Neural cell (in vitro differentiated cells): ENCODE data around the gene PSPN. TPM values are rescaled to one million over a fixed set of nuclear protein-coding genes. Genes with fewer than 3 reads are reported as not detected.

Experiments used
- H2AFZ ChIP-seq: fragments of 200-600, 300-800 bp; sonication (generic), shearing (Covaris generic); 2 replicates; pipeline ENCODE4 v1.6.0; 2014; ENCODE audit warnings: low read depth, mild to moderate bottlenecking, antibody characterized with exemption, low read length, moderate library complexity
- H3F3A ChIP-seq: fragments of 200-600 bp; shearing (Covaris generic); 2 replicates; pipeline ENCODE4 v1.6.1; 2016; ENCODE audit warnings: mild to moderate bottlenecking, moderate library complexity, mixed read lengths, antibody characterized with exemption, low read length; ENCODE audit not compliant: insufficient read depth, poor library complexity, severe bottlenecking
- H3K27ac ChIP-seq: fragments of 200-600, 300-800 bp; sonication (generic), shearing (Covaris generic); 2 replicates; pipeline ENCODE4 v1.5.1; 2014; ENCODE audit warnings: mild to moderate bottlenecking, low read length, moderate library complexity
- H3K27me3 ChIP-seq: fragments of 300-800, 200-600 bp; sonication (generic), shearing (Covaris generic); 2 replicates; pipeline ENCODE4 v1.6.0; 2014; ENCODE audit warnings: mild to moderate bottlenecking, low read depth, low read length, moderate library complexity; ENCODE audit not compliant: insufficient read depth
- H3K36me3 ChIP-seq: fragments of 300-800, 200-600 bp; sonication (generic), shearing (Covaris generic); 2 replicates; pipeline ENCODE4 v1.5.1; 2014; ENCODE audit warnings: mild to moderate bottlenecking, antibody characterized with exemption, low read length, moderate library complexity; ENCODE audit not compliant: insufficient read depth
- H3K4me2 ChIP-seq: fragments of 300-800, 200-600 bp; sonication (generic), shearing (Covaris generic); 2 replicates; pipeline ENCODE4 v1.6.0; 2014; ENCODE audit warnings: mild to moderate bottlenecking, low read length
- H3K4me3 ChIP-seq: fragments of 300-800, 200-600 bp; sonication (generic), shearing (Covaris generic); 2 replicates; pipeline ENCODE4 v1.5.1; 2014; ENCODE audit warnings: mild to moderate bottlenecking, low read length, moderate library complexity
- H3K79me2 ChIP-seq: fragments of 200-600 bp; shearing (Covaris generic); replicated peaks from 2 replicates; pipeline ENCODE4 v1.6.0; 2014; ENCODE audit warnings: mild to moderate bottlenecking, low read length, moderate library complexity; ENCODE audit not compliant: insufficient read depth
- H3K9ac ChIP-seq: fragments of 300-800, 200-600 bp; sonication (generic), shearing (Covaris generic); 2 replicates; pipeline ENCODE4 v1.6.1; 2016; ENCODE audit warnings: mild to moderate bottlenecking, low read length, mixed read lengths
- H3K9me2 ChIP-seq: fragments of 200-600 bp; shearing (Covaris generic); 2 replicates; pipeline ENCODE4 v1.6.1; 2016; ENCODE audit warnings: mild to moderate bottlenecking, low read length, mixed read lengths; ENCODE audit not compliant: insufficient read depth
- H3K9me3 ChIP-seq: fragments of 200-600, 300-800 bp; sonication (generic), shearing (Covaris generic); 2 replicates; pipeline ENCODE4 v1.6.1; 2016; ENCODE audit warnings: mild to moderate bottlenecking, mixed run types, low read length, moderate library complexity, mixed read lengths
- H4K20me1 ChIP-seq: fragments of 200-600 bp; shearing (Covaris generic); 2 replicates; pipeline ENCODE4 v1.6.1; 2016; ENCODE audit warnings: mild to moderate bottlenecking, mixed run types; ENCODE audit not compliant: insufficient read depth
- EP300 ChIP-seq: fragments of 450-650 bp; conservative IDR thresholded peaks from 2 replicates; pipeline ENCODE4 v1.6.1; 2014; ENCODE audit warnings: antibody characterized with exemption, mild to moderate bottlenecking, moderate library complexity; ENCODE audit not compliant: poor library complexity, severe bottlenecking
- EZH2 ChIP-seq: fragments of 200-600, 300-800 bp; shearing (Covaris generic), sonication (generic); IDR thresholded peaks from 2 replicates; pipeline ENCODE4 v1.6.1; 2014; ENCODE audit warnings: antibody characterized with exemption, low read length, borderline replicate concordance, mild to moderate bottlenecking; ENCODE audit not compliant: insufficient read depth, poor library complexity, severe bottlenecking
- MXI1 ChIP-seq: fragments of 450-650 bp; conservative IDR thresholded peaks from 2 replicates; pipeline ENCODE4 v1.6.1; 2014; ENCODE audit warnings: antibody characterized with exemption, mild to moderate bottlenecking; ENCODE audit not compliant: poor library complexity, severe bottlenecking
- POLR2AphosphoS5 ChIP-seq: IDR thresholded peaks from 2 replicates; pipeline ENCODE4 v1.6.1; 2012
- RAD21 ChIP-seq: fragments of 450-650 bp; conservative IDR thresholded peaks from 2 replicates; pipeline ENCODE4 v1.6.1; 2014; ENCODE audit warnings: antibody characterized with exemption, mild to moderate bottlenecking, moderate library complexity
- SMC3 ChIP-seq: fragments of 450-650 bp; conservative IDR thresholded peaks from 2 replicates; pipeline ENCODE4 v1.6.1; 2014; ENCODE audit warnings: antibody characterized with exemption, mild to moderate bottlenecking, moderate library complexity; ENCODE audit not compliant: poor library complexity
- TAF1 ChIP-seq: IDR thresholded peaks from 2 replicates; pipeline ENCODE4 v1.6.1; 2012; ENCODE audit warnings: low read depth
- polyA plus RNA-seq: library from polyadenylated mRNA; depleted of rRNA; stranded (reverse); fragments of >200 nt; gene quantifications from 2 replicates; pipeline ENCODE4 v1.2.3, GENCODE V29; 2014
- TF ChIP-seq, protein P1 (sequence below): fragments of 450-650 bp; IDR thresholded peaks from 2 replicates; pipeline ENCODE4 v1.5.1; 2014; ENCODE audit warnings: antibody characterized with exemption, mild to moderate bottlenecking, moderate library complexity; ENCODE audit not compliant: poor library complexity, severe bottlenecking
- TF ChIP-seq, protein P2 (sequence below): IDR thresholded peaks from 2 replicates; pipeline ENCODE4 v1.6.1; 2012; ENCODE audit warnings: borderline replicate concordance

PSPN gene
- polyA plus RNA-seq, 1 donor from 2014 or later, result 1.5 TPM

- H3K9me2 ChIP-seq, result no peaks in the 10 kb centered on the region
- H3K27me3 ChIP-seq, result no peaks in the 10 kb centered on the region
- peak overlapping the region; percentile 81 for H2AFZ ChIP-seq
- no peaks in the 10 kb centered on the region for H3K9me3 ChIP-seq
- no peaks in the 10 kb centered on the region for H4K20me1 ChIP-seq
- peak overlapping the region; percentile 77 for H3K4me2 ChIP-seq
- H3K9ac ChIP-seq, result peak overlapping the region; percentile 97
- peaks cover 3% of the 10 kb centered on the region for H3K36me3 ChIP-seq
- H3K79me2 ChIP-seq, result peaks cover 20% of the 10 kb centered on the region
- TF ChIP-seq, protein P1, sequence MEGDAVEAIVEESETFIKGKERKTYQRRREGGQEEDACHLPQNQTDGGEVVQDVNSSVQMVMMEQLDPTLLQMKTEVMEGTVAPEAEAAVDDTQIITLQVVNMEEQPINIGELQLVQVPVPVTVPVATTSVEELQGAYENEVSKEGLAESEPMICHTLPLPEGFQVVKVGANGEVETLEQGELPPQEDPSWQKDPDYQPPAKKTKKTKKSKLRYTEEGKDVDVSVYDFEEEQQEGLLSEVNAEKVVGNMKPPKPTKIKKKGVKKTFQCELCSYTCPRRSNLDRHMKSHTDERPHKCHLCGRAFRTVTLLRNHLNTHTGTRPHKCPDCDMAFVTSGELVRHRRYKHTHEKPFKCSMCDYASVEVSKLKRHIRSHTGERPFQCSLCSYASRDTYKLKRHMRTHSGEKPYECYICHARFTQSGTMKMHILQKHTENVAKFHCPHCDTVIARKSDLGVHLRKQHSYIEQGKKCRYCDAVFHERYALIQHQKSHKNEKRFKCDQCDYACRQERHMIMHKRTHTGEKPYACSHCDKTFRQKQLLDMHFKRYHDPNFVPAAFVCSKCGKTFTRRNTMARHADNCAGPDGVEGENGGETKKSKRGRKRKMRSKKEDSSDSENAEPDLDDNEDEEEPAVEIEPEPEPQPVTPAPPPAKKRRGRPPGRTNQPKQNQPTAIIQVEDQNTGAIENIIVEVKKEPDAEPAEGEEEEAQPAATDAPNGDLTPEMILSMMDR, result no peak
- no peak for TF ChIP-seq TAF1
- TF ChIP-seq EP300, result no peak
- TF ChIP-seq SMC3, result peak; percentile 12
- H3F3A ChIP-seq, result no peaks in the 10 kb centered on the region
- H3K4me3 ChIP-seq, result peak overlapping the region; percentile 77
- H3K27ac ChIP-seq, result peak overlapping the region; percentile 99
Measured at GRCh38 chr19:6392221-6393073, 16.7 kb upstream of the PSPN start.

DNA sequence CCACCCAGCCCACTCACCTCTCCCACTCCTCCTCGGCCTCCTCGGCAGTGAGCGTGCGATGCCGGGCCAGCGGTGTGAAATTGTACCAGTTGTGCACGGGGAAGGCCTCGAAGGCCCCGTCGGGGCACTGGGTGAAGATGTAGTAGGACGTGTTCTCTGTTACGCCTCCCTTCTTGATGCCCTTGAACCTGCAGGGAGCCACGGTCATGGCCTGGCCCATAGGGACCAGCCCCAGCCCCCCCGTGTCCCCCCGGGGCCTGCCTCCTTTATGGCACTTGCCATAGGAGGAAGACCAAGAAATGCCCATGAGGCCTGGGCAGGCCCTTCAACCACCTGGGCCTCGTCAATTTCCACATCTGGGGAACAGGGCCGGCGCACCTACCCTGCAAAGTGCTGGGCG, 11.6 kb upstream of the PSPN start:
- no peak overlapping the region for H3K27ac ChIP-seq
- no peak overlapping the region for H2AFZ ChIP-seq

More for the DNA sequence above, 11.6 kb upstream of the PSPN start:
- Histone ChIP-seq H3K36me3 (peaks cover 3% of the 10 kb centered on the region), H3K27me3 (no peaks in the 10 kb centered on the region), H4K20me1 (no peaks in the 10 kb centered on the region), H3K9me2 (no peaks in the 10 kb centered on the region), H3K4me3 (no peak overlapping the region), H3F3A (no peaks in the 10 kb centered on the region), H3K9me3 (no peaks in the 10 kb centered on the region), H3K79me2 (peaks cover 17% of the 10 kb centered on the region), H3K4me2 (no peak overlapping the region), H3K9ac (no peak overlapping the region)
- TF ChIP-seq EP300, result no peak
- TF ChIP-seq RAD21, result no peak
- TF ChIP-seq TAF1, result no peak
- no peak for TF ChIP-seq POLR2AphosphoS5
- no peak for TF ChIP-seq SMC3
- TF ChIP-seq MXI1, result no peak
- TF ChIP-seq EZH2, result no peak
- TF ChIP-seq, protein P2, sequence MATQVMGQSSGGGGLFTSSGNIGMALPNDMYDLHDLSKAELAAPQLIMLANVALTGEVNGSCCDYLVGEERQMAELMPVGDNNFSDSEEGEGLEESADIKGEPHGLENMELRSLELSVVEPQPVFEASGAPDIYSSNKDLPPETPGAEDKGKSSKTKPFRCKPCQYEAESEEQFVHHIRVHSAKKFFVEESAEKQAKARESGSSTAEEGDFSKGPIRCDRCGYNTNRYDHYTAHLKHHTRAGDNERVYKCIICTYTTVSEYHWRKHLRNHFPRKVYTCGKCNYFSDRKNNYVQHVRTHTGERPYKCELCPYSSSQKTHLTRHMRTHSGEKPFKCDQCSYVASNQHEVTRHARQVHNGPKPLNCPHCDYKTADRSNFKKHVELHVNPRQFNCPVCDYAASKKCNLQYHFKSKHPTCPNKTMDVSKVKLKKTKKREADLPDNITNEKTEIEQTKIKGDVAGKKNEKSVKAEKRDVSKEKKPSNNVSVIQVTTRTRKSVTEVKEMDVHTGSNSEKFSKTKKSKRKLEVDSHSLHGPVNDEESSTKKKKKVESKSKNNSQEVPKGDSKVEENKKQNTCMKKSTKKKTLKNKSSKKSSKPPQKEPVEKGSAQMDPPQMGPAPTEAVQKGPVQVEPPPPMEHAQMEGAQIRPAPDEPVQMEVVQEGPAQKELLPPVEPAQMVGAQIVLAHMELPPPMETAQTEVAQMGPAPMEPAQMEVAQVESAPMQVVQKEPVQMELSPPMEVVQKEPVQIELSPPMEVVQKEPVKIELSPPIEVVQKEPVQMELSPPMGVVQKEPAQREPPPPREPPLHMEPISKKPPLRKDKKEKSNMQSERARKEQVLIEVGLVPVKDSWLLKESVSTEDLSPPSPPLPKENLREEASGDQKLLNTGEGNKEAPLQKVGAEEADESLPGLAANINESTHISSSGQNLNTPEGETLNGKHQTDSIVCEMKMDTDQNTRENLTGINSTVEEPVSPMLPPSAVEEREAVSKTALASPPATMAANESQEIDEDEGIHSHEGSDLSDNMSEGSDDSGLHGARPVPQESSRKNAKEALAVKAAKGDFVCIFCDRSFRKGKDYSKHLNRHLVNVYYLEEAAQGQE, result no peak
- TF ChIP-seq, protein P1, result no peak
